ENCODE results near the gene AIMP1. TPM values are rescaled to one million over a fixed set of nuclear protein-coding genes. Genes with fewer than 3 reads are reported as not detected.

Gene AIMP1
- total RNA-seq, result 10 to 100 TPM; 16.8 to 35.1 (median 22.8) TPM

GRCh38 chr4:106315968-106316772, at the start of gene AIMP1, which contains the start of gene TBCK:
Gene AIMP1, plus strand, starts transcription at chr4:106316550. Its CDS starts 8,460 bp downstream, at chr4:106325010.
Gene TBCK, minus strand, starts transcription at chr4:106316209. Its CDS starts 7,249 bp downstream, at chr4:106308960.
- TF ChIP-seq CTCF (IDR thresholded peaks at IDR 0.05; ENCODE audit: low read depth), result no peak

- TF ChIP-seq CTCF (IDR thresholded peaks at IDR 0.05; ENCODE audit: low read depth), result no peak
These were observed 47.6 kb upstream of the AIMP1 start for GRCh38 chr4:106268786-106269185.

- no peak for TF ChIP-seq CTCF (IDR thresholded peaks at IDR 0.05; ENCODE audit: low read depth)
These were observed 46.6 kb upstream of the AIMP1 start for GRCh38 chr4:106269711-106270110.

- no peak for TF ChIP-seq CTCF (IDR thresholded peaks at IDR 0.05; ENCODE audit: low read depth)
These were observed 45.6 kb upstream of the AIMP1 start for GRCh38 chr4:106270736-106271135.

- no peak for TF ChIP-seq CTCF (IDR thresholded peaks at IDR 0.05; ENCODE audit: low read depth)
These were observed 42.5 kb upstream of the AIMP1 start for GRCh38 chr4:106273831-106274230.

GRCh38 chr4:106277140-106277675, 39.1 kb upstream of the AIMP1 start:
- no peak for TF ChIP-seq CTCF (IDR thresholded peaks at IDR 0.05; ENCODE audit: low read depth)

GRCh38 chr4:106284227-106284626, 32.1 kb upstream of the AIMP1 start:
- no peak for TF ChIP-seq CTCF (IDR thresholded peaks at IDR 0.05; ENCODE audit: low read depth)
